Chondrocyte (in vitro differentiated cells): ENCODE results near the gene UNC80. TPM values are rescaled to one million over a fixed set of nuclear protein-coding genes. Genes with fewer than 3 reads are reported as not detected.

Experiments used
- DNase-seq: peaks from one replicate; pipeline ENCODE4 v3.0.0; 2021; ENCODE audit warnings: mixed read lengths, low spot score
- H3K27ac Mint-ChIP-seq: one replicate; pipeline ENCODE4 v1.8.0; 2021; ENCODE audit warnings: mild to moderate bottlenecking, moderate library complexity, mixed read lengths; ENCODE audit not compliant: unreplicated experiment
- H3K27me3 Mint-ChIP-seq: 2 replicates; pipeline ENCODE4 v1.8.0; 2021; ENCODE audit warnings: low read depth, mixed read lengths
- H3K36me3 Mint-ChIP-seq: 2 replicates; pipeline ENCODE4 v1.8.0; 2021; ENCODE audit warnings: low read depth, mixed read lengths
- H3K4me1 Mint-ChIP-seq: 2 replicates; pipeline ENCODE4 v1.8.0; 2021; ENCODE audit warnings: low read depth, mild to moderate bottlenecking, mixed read lengths
- H3K4me3 Mint-ChIP-seq: one replicate; pipeline ENCODE4 v1.8.0; 2021; ENCODE audit warnings: mild to moderate bottlenecking, moderate library complexity, mixed read lengths; ENCODE audit not compliant: unreplicated experiment
- H3K9me3 Mint-ChIP-seq: 2 replicates; pipeline ENCODE4 v1.8.0; 2021; ENCODE audit warnings: low read depth, mixed read lengths
- total RNA-seq: library from RNA; stranded (reverse); gene quantifications from 3 replicates; pipeline ENCODE4 v1.2.1, GENCODE V29; 2021
- TF ChIP-seq, protein P1 (sequence below): fragments of 200-600 bp; sonication (generic); IDR thresholded peaks from 2 replicates; pipeline ENCODE4 v1.5.0; 2021; ENCODE audit warnings: antibody characterized with exemption, mild to moderate bottlenecking, moderate library complexity

UNC80 gene
- total RNA-seq, 1 donor from 2014 or later, result 0.02 TPM

- Mint-ChIP-seq H3K9me3 (no peaks in the 10 kb centered on the region), H3K27me3 (no peaks in the 10 kb centered on the region), H3K4me1 (no peaks in the 10 kb centered on the region), H3K36me3 (no peaks in the 10 kb centered on the region), H3K27ac (no peak overlapping the region), H3K4me3 (no peak overlapping the region)
- TF ChIP-seq, protein P1, sequence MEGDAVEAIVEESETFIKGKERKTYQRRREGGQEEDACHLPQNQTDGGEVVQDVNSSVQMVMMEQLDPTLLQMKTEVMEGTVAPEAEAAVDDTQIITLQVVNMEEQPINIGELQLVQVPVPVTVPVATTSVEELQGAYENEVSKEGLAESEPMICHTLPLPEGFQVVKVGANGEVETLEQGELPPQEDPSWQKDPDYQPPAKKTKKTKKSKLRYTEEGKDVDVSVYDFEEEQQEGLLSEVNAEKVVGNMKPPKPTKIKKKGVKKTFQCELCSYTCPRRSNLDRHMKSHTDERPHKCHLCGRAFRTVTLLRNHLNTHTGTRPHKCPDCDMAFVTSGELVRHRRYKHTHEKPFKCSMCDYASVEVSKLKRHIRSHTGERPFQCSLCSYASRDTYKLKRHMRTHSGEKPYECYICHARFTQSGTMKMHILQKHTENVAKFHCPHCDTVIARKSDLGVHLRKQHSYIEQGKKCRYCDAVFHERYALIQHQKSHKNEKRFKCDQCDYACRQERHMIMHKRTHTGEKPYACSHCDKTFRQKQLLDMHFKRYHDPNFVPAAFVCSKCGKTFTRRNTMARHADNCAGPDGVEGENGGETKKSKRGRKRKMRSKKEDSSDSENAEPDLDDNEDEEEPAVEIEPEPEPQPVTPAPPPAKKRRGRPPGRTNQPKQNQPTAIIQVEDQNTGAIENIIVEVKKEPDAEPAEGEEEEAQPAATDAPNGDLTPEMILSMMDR, result no peak
- DNase-seq, result no peak
Measured at GRCh38 chr2:210035679-210036078, 264.0 kb downstream of the UNC80 start.

DNA sequence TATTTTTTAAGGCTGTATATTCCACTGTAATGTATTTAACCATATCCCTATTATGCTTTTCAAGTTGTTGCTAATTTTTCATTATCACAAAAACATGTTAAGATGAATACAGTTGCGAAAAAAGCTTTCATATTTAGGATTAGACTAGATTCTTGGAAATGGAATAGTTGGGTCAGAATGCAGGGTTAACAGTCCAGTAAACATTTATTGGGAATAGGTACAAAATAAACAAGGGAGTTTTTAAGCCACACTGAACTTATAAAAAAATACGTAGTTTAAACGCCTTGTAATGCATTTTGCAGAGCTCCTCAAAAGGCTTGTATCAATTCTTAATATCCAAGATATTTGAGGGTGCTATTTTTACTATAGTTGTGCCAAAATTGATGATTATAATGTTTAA is 266.4 kb downstream of the UNC80 start:
- Mint-ChIP-seq H3K36me3 (no peaks in the 10 kb centered on the region), H3K27me3 (no peaks in the 10 kb centered on the region), H3K9me3 (no peaks in the 10 kb centered on the region), H3K4me1 (no peaks in the 10 kb centered on the region), H3K4me3 (no peak overlapping the region), H3K27ac (no peak overlapping the region)
- DNase-seq, result no peak
- TF ChIP-seq, protein P1, result no peak

- no peak for DNase-seq
- no peaks in the 10 kb centered on the region for H3K27me3 Mint-ChIP-seq
- no peaks in the 10 kb centered on the region for H3K4me1 Mint-ChIP-seq
- no peak overlapping the region for H3K27ac Mint-ChIP-seq
- peaks cover 5% of the 10 kb centered on the region for H3K36me3 Mint-ChIP-seq
- H3K4me3 Mint-ChIP-seq, result no peak overlapping the region
- TF ChIP-seq, protein P1, result no peak
- H3K9me3 Mint-ChIP-seq, result peaks cover 8% of the 10 kb centered on the region
Measured at GRCh38 chr2:210046851-210047500, 275.3 kb downstream of the UNC80 start.

Other genes with a start within 250 kb of the UNC80 start
- 37.6 to 52.7 TPM (median 41.8 TPM) in 3 replicates for gene RPE, start 230.8 kb downstream of the UNC80 start, total RNA-seq